CD4-positive, alpha-beta memory T cell (primary cell): Measurements from ENCODE around the gene ZNF135. TPM values are rescaled to one million over a fixed set of nuclear protein-coding genes. Genes with fewer than 3 reads are reported as not detected.
A peak's percentile ranks its signal among the peaks of the same experiment; 100 is the strongest.

Source experiments
- CTCF ChIA-PET: fragments of 350-600 bp; sonication (Branson Sonifier 250); formaldehyde crosslinking; loops from one replicate; lab custom pipeline; 2021; ENCODE audit warnings: inconsistent platforms; ENCODE audit not compliant: partially characterized antibody; lab: Charles Lee
- POLR2A ChIA-PET: fragments of 350-600 bp; sonication (Branson Sonifier 250); formaldehyde crosslinking; loops from one replicate; lab custom pipeline; 2021; ENCODE audit not compliant: partially characterized antibody; lab: Charles Lee
- DNase-seq, 5 donors: peaks; one replicate each; pipeline versions ENCODE4 v3.0.0 to v3.0.0-alpha.2; 2020 to 2022; ENCODE audit warnings: mixed read lengths in 1 of 5
- H3K27ac ChIP-seq: one replicate; pipeline ENCODE4 v1.7.0; 2013; ENCODE audit warnings: low read depth, low read length
- H3K27me3 ChIP-seq: 2 replicates; pipeline ENCODE4 v1.7.0; 2013; ENCODE audit warnings: mild to moderate bottlenecking, low read length, moderate library complexity; ENCODE audit not compliant: insufficient read depth
- H3K36me3 ChIP-seq: 2 replicates; pipeline ENCODE4 v1.7.0; 2013; ENCODE audit warnings: mild to moderate bottlenecking, low read length, moderate library complexity; ENCODE audit not compliant: insufficient read depth
- H3K4me1 ChIP-seq: 2 replicates; pipeline ENCODE4 v1.7.0; 2013; ENCODE audit warnings: mild to moderate bottlenecking, low read length, moderate library complexity; ENCODE audit not compliant: insufficient read depth
- H3K4me3 ChIP-seq, 2 donors: one replicate each; pipeline ENCODE4 v1.7.0; 2013; ENCODE audit warnings: low read length in 2 of 2, mild to moderate bottlenecking in 1 of 2
- H3K9me3 ChIP-seq, 2 donors: one replicate each; pipeline ENCODE4 v1.7.0; 2013; ENCODE audit warnings: low read length in 2 of 2, control low read depth in 1 of 2; ENCODE audit not compliant: control insufficient read depth in 1 of 2
- H3K27ac Mint-ChIP-seq, 7 donors: one replicate each; pipeline ENCODE4 v1.8.0; 2020 to 2021; ENCODE audit warnings: mixed read lengths in 7 of 7, mild to moderate bottlenecking in 6 of 7, inconsistent platforms in 3 of 7, moderate library complexity in 3 of 7
- H3K27me3 Mint-ChIP-seq, 2 donors: one replicate each; pipeline ENCODE4 v1.8.0; 2020 to 2021; ENCODE audit warnings: mixed read lengths in 2 of 2
- H3K36me3 Mint-ChIP-seq, 2 donors: one replicate each; pipeline ENCODE4 v1.8.0; 2020 to 2021; ENCODE audit warnings: mixed read lengths in 2 of 2, inconsistent platforms in 1 of 2, mild to moderate bottlenecking in 1 of 2
- H3K4me1 Mint-ChIP-seq, 4 donors: one replicate each; pipeline ENCODE4 v1.8.0; 2020 to 2021; ENCODE audit warnings: mixed read lengths in 4 of 4, mild to moderate bottlenecking in 1 of 4
- H3K4me3 Mint-ChIP-seq, 8 donors: one replicate each; pipeline ENCODE4 v1.8.0; 2020 to 2021; ENCODE audit warnings: mixed read lengths in 8 of 8, mild to moderate bottlenecking in 7 of 8, moderate library complexity in 6 of 8, inconsistent platforms in 3 of 8
- H3K9me3 Mint-ChIP-seq, 8 donors: one replicate each; pipeline ENCODE4 v1.8.0; 2020 to 2021; ENCODE audit warnings: mixed read lengths in 8 of 8, mild to moderate bottlenecking in 5 of 8, inconsistent platforms in 3 of 8, moderate library complexity in 1 of 8
- intact Hi-C: fragments of 100-400 bp; cut with micrococcal nuclease; formaldehyde crosslinking; loops from one replicate; pipeline ENCODE4 v1.15.1; 2023
- polyA plus RNA-seq, 2 donors: library from polyadenylated mRNA; unstranded; fragments of 300-500 nt; fragmentation: Illumina TruSeq; gene quantifications; one replicate each; pipeline ENCODE4 v1.2.3, GENCODE V29; 2021
- total RNA-seq, 2 experiments: library from RNA; stranded (reverse); gene quantifications; one replicate each; pipeline ENCODE4 v1.2.3, GENCODE V29; 2021

Gene ZNF135
- total and polyA plus RNA-seq, 4 experiments from 2014 or later: 0.41 to 2.0 (median 0.45) TPM

DNA sequence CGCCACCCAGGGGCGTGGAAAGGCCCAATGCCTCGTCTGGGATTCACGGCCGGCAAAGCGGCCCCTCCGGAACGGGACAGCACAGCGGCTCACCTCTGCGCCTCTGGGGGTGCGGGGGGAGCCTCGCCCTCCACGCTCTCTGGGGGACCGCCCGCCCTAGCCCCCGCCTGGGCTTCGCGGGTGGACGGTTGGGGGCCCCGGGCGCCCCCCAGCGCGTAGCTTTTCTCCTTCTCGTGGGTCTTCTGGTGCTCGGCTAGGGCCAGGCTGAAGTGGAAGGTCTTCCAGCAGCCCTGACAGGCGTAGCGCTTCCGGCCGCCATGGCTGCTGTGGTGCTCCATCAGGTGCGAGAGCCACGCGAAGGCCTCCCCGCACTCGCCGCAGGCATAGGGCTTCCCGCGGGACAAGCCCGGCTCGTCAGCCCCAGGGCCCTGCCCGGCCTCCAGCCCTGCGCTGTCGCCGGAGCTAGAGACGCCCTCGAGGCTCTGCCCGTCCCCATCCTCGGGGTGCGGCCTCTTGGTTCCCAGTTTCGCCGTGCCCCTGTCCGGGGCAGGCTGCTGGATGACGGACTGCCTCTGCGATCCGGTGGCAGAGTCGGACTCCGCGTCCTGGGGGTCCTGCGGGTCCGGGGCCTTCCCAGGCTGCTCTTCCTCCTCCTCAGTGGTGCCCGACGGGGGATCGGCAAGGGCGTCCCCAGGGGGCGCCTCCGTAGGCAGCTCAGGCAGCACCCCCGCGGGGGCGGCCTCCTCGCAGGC is 25.7 kb downstream of the ZNF135 start:
- CTCF ChIA-PET: no interaction called here
- POLR2A ChIA-PET: no interaction called here
- H3K27ac Mint-ChIP-seq: no peak overlapping the region
- no peaks in the 10 kb centered on the region for H3K36me3 ChIP-seq
- no peak for DNase-seq
- intact Hi-C loops: no loop called here
- no peaks in the 10 kb centered on the region for H3K27me3 ChIP-seq
- no peaks in the 10 kb centered on the region for H3K4me1 Mint-ChIP-seq
- no peaks in the 10 kb centered on the region for H3K27me3 Mint-ChIP-seq
- H3K9me3 ChIP-seq: peaks cover 0 to 23% of the 10 kb centered on the region in 2 donors
- H3K4me1 ChIP-seq: no peaks in the 10 kb centered on the region
- no peak overlapping the region for H3K4me3 Mint-ChIP-seq
- peaks cover 15 to 21% of the 10 kb centered on the region in 2 donors for H3K36me3 Mint-ChIP-seq
- no peak overlapping the region for H3K27ac ChIP-seq
- H3K9me3 Mint-ChIP-seq: peaks cover 5 to 75% (median 50%) of the 10 kb centered on the region in 8 donors
- H3K4me3 ChIP-seq: no peak overlapping the region

DNA sequence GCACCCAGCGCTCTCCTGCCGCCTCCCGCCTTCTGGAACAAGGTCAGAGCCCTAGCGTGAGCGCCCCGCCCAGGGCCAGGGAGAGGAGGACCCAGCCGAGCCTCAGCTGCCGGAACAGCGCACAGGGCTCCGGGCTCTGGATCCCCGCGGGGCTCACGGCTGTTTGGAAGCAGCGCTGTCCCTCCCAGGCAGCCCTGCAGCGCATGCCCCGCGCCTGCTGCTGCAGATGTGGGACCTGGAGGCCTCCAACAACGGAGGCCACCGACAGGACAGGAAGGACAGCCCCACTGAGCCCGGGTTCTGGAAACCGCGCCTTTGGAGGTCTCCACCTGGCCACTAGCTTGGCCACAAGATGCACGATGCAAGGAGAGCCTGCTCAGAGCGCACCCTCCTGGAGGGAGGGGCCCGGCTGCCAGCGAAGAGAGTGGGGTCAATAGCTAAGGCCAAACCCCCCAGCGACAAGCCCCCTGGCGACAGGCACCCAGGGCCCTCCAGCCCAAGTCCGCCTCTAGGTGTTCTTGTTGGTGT is 26.3 kb downstream of the ZNF135 start:
- Histone ChIP-seq H3K36me3 (no peaks in the 10 kb centered on the region), H3K9me3 (peaks cover 0 to 23% of the 10 kb centered on the region in 2 donors), H3K4me1 (no peaks in the 10 kb centered on the region), H3K27ac (no peak overlapping the region), H3K27me3 (no peaks in the 10 kb centered on the region), H3K4me3 (no peak overlapping the region)
- peaks cover 15 to 17% of the 10 kb centered on the region in 2 donors for H3K36me3 Mint-ChIP-seq
- DNase-seq: no peak
- no peaks in the 10 kb centered on the region for H3K4me1 Mint-ChIP-seq
- CTCF ChIA-PET: no interaction called here
- POLR2A ChIA-PET: no interaction called here
- intact Hi-C loops: no loop called here
- no peaks in the 10 kb centered on the region for H3K27me3 Mint-ChIP-seq
- H3K4me3 Mint-ChIP-seq: no peak overlapping the region
- H3K9me3 Mint-ChIP-seq: peaks cover under 1 to 75% (median 46%) of the 10 kb centered on the region in 8 donors
- no peak overlapping the region for H3K27ac Mint-ChIP-seq

DNA sequence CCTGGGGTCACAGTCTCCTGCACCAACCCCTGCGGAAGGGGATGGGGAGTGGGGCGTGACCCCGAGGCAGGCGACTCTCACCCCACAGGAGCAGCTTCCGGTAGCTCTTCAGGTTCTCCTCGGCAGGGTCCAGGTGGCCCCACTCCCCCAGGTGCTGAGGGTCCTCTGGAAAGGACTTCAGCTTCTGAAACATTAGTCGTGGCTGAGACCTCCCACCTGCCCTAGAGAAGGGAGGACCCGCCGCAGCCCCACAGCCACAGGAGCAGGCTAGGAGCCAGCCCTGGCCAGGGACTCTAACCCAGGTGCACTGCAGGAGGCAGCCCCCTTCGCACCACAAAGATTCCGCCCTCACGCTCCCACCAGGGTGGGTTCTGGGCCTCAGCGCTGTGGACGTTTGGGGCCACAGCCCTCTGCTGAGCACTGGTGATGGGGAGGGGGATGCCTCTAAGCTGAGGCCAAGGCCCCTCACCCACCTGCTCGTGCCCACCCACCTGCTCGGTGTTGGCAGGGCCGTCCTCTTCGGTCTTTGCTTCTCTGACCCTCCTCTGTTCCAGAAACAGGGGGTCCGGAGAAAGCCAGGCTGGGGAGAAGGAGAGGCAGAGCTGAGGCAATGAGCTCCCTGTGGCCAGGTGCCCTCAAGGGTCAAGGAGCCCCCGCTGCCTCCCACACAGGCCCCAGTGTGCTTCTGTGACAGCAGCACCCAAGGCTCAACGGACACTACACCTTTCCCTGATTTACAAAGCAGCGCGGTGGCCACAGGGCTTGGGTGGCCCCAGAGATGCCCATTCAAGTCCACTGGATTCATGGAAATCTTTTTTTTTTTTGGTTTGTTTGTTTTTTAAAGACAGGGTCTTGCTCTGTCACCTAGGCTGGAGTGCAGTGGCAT is 28.0 kb downstream of the ZNF135 start:
- no peak overlapping the region for H3K4me3 Mint-ChIP-seq
- no peaks in the 10 kb centered on the region for H3K4me1 Mint-ChIP-seq
- Histone ChIP-seq H3K4me3 (no peak overlapping the region), H3K36me3 (no peaks in the 10 kb centered on the region), H3K9me3 (peaks cover 0 to 30% of the 10 kb centered on the region in 2 donors), H3K27me3 (no peaks in the 10 kb centered on the region), H3K4me1 (no peaks in the 10 kb centered on the region), H3K27ac (no peak overlapping the region)
- peaks cover 13 to 20% of the 10 kb centered on the region in 2 donors for H3K36me3 Mint-ChIP-seq
- ChIA-PET CTCF (no interaction called here), POLR2A (no interaction called here)
- no peaks in the 10 kb centered on the region for H3K27me3 Mint-ChIP-seq
- intact Hi-C loops: no loop called here
- DNase-seq: no peak
- no peak overlapping the region for H3K27ac Mint-ChIP-seq
- H3K9me3 Mint-ChIP-seq: peaks cover 0 to 71% (median 36%) of the 10 kb centered on the region in 8 donors

DNA sequence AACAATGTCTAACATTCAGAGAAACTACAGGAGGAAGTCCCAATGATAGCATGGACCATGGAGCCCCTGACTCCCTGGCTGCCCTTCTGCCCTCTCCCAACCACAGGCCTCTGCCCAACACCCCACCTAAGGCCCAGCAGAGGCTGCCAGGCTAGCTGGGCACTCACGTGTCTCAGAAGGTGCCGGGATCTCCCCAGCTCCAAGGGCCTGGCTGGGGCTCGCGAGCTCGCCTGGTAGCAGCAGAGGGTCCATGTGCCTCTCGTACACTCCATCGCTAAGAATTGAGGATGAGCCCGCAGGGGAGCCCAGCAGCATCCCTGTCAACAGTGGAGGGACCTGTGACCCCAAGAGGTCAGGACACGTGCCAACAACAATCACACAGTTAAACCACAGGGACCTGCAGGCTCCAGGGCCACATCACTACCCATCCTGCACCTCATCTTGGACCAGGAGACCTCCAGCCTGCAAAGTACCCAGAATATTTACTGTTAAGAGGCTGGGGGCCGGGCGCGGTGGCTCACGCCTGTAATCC is 29.5 kb downstream of the ZNF135 start:
- intact Hi-C loops: no loop called here
- peaks cover 0 to 70% (median 34%) of the 10 kb centered on the region in 8 donors for H3K9me3 Mint-ChIP-seq

DNA sequence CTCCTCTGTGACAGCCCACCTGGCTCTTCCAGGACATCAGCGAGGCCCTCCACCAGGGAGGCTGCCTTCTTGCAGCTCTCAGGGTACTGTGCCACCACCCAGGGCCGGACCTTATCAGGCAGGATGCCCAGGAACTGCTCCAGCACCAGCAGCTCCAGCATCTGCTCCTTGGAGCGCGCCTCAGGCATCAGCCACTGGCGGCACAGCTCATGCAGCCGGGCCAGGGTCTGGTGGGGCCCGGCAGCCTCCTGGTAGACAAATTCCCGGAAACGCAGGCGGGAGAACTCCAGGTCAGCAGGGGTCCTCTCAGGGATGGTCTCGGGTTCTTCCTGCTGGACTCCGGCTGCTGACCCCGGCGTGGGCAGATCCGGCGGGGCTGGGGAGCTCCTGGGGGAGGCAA is 30.8 kb downstream of the ZNF135 start:
- ChIA-PET POLR2A (interaction anchor here (1.0 kb wide), 1 partner anchor 173 kb away, joined by 3 read pairs; the partner anchor contains the start of gene ZNF417), CTCF (no interaction called here)
- H3K4me3 Mint-ChIP-seq: no peak overlapping the region
- peaks cover 12 to 18% of the 10 kb centered on the region in 2 donors for H3K36me3 Mint-ChIP-seq
- H3K27ac Mint-ChIP-seq: no peak overlapping the region
- no peaks in the 10 kb centered on the region for H3K27me3 ChIP-seq
- no peaks in the 10 kb centered on the region for H3K4me1 ChIP-seq
- peaks cover 0 to 69% (median 33%) of the 10 kb centered on the region in 8 donors for H3K9me3 Mint-ChIP-seq
- DNase-seq: no peak
- H3K36me3 ChIP-seq: no peaks in the 10 kb centered on the region
- no peak overlapping the region for H3K27ac ChIP-seq
- H3K4me1 Mint-ChIP-seq: peaks cover 0 to 4% (median 0%) of the 10 kb centered on the region in 4 donors
- no peaks in the 10 kb centered on the region for H3K27me3 Mint-ChIP-seq
- intact Hi-C loops: no loop called here
- peaks cover 0 to 16% of the 10 kb centered on the region in 2 donors for H3K9me3 ChIP-seq
- no peak overlapping the region for H3K4me3 ChIP-seq

More for the DNA sequence above, 29.5 kb downstream of the ZNF135 start:
- Histone ChIP-seq H3K4me3 (no peak overlapping the region), H3K4me1 (no peaks in the 10 kb centered on the region), H3K36me3 (no peaks in the 10 kb centered on the region), H3K27ac (no peak overlapping the region), H3K9me3 (peaks cover 0 to 23% of the 10 kb centered on the region in 2 donors), H3K27me3 (no peaks in the 10 kb centered on the region)
- ChIA-PET CTCF (no interaction called here), POLR2A (no interaction called here)
- H3K4me3 Mint-ChIP-seq: no peak overlapping the region
- no peaks in the 10 kb centered on the region for H3K27me3 Mint-ChIP-seq
- H3K4me1 Mint-ChIP-seq: peaks cover 0 to 4% (median 0%) of the 10 kb centered on the region in 4 donors
- H3K27ac Mint-ChIP-seq: no peak overlapping the region
- peaks cover 16 to 24% of the 10 kb centered on the region in 2 donors for H3K36me3 Mint-ChIP-seq
- no peak for DNase-seq

DNA sequence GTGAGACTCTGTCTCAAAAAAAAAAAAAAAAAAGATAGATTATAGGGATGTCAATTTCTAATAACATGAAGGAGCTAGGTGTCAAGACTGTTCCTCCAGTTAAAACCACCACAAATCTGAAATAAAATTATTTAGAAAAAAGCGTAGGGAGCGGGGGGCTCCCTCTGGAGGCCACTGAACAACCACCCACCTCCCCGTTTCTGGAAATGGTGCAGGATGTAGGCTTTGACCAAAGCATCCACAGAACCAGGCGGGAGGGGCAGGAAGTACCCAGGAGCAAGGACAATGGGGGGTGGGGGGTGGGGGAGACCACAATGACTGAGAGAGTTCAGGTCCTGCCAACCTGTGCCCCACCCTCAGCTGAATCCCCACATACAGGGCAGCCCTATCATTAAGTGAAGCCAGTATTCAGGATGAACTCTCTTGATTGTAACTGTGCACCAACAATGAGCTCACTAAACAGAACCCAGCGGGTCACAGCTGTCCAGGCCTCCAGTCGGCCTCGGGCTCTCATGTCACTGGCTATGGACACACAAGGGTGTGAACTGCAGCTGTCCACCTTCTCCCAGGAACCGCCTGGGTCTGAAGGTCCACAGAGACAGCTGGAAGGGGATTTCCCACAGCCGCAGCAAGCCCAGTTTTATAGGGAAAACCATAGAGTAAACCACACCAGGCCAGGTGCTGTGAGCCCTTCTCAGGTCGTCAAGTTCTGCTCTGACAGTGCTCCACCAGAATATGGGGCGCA is 32.3 kb downstream of the ZNF135 start:
- CTCF ChIA-PET: no interaction called here
- POLR2A ChIA-PET: interaction anchor here (0.6 to 0.7 kb wide), 2 partner anchors 8 to 199 kb away, joined by 3 to 5 read pairs; no protein-coding TSS in a partner anchor
- peaks cover 0 to 16% of the 10 kb centered on the region in 2 donors for H3K9me3 ChIP-seq
- intact Hi-C loops: no loop called here
- Mint-ChIP-seq H3K36me3 (peaks cover 17 to 20% of the 10 kb centered on the region in 2 donors), H3K27me3 (no peaks in the 10 kb centered on the region), H3K9me3 (peaks cover 0 to 76% (median 41%) of the 10 kb centered on the region in 8 donors), H3K4me1 (peaks cover 0 to 10% (median under 1%) of the 10 kb centered on the region in 4 donors), H3K4me3 (no peak overlapping the region), H3K27ac (peak overlapping the region in 1 of 7 donors; percentile 29)
- no peak overlapping the region for H3K27ac ChIP-seq
- H3K4me3 ChIP-seq: no peak overlapping the region
- DNase-seq: no peak
- no peaks in the 10 kb centered on the region for H3K4me1 ChIP-seq
- no peaks in the 10 kb centered on the region for H3K36me3 ChIP-seq
- no peaks in the 10 kb centered on the region for H3K27me3 ChIP-seq
